HEK293 (cell line): ENCODE results near the gene ZNF428.

Source experiments
- SALL2 ChIP-seq: fragments of 450-650 bp; formaldehyde crosslinking; IDR thresholded peaks from 2 replicates; pipeline ENCODE4 v1.5.0; 2017; ENCODE audit warnings: missing biosample characterization, mild to moderate bottlenecking, missing genetic modification characterization, borderline replicate concordance
- ZBTB48 ChIP-seq: fragments of 450-650 bp; formaldehyde crosslinking; IDR thresholded peaks from 2 replicates; pipeline ENCODE4 v1.5.1; 2016; ENCODE audit warnings: missing biosample characterization, missing genetic modification characterization
- ZNF146 ChIP-seq: fragments of 450-650 bp; formaldehyde crosslinking; IDR thresholded peaks from 2 replicates; pipeline ENCODE4 v1.5.1; 2016; ENCODE audit warnings: missing biosample characterization, missing genetic modification characterization
- ZNF311 ChIP-seq: fragments of 450-650 bp; formaldehyde crosslinking; IDR thresholded peaks from 2 replicates; pipeline ENCODE4 v1.5.1; 2017; ENCODE audit warnings: missing biosample characterization, missing genetic modification characterization, borderline replicate concordance
- ZNF324 ChIP-seq: fragments of 450-650 bp; formaldehyde crosslinking; IDR thresholded peaks from 2 replicates; pipeline ENCODE4 v1.5.1; 2016; ENCODE audit warnings: missing biosample characterization, missing genetic modification characterization
- ZNF366 ChIP-seq: fragments of 450-650 bp; formaldehyde crosslinking; conservative IDR thresholded peaks from 2 replicates; pipeline ENCODE4 v1.5.1; 2016; ENCODE audit warnings: missing biosample characterization, missing genetic modification characterization
- ZNF404 ChIP-seq: fragments of 450-650 bp; formaldehyde crosslinking; IDR thresholded peaks from 2 replicates; pipeline ENCODE4 v1.5.1; 2017; ENCODE audit warnings: missing biosample characterization, missing genetic modification characterization
- ZNF433 ChIP-seq: fragments of 450-650 bp; formaldehyde crosslinking; IDR thresholded peaks from 2 replicates; pipeline ENCODE4 v1.5.1; 2016; ENCODE audit warnings: missing biosample characterization, missing genetic modification characterization, low read depth
- ZNF514 ChIP-seq: fragments of 450-650 bp; formaldehyde crosslinking; IDR thresholded peaks from 2 replicates; pipeline ENCODE4 v1.5.1; 2016; ENCODE audit warnings: missing biosample characterization, missing genetic modification characterization
- ZNF530 ChIP-seq: fragments of 450-650 bp; formaldehyde crosslinking; IDR thresholded peaks from 2 replicates; pipeline ENCODE4 v1.5.1; 2016; ENCODE audit warnings: low read depth, missing biosample characterization, missing genetic modification characterization
- ZNF548 ChIP-seq: fragments of 450-650 bp; formaldehyde crosslinking; IDR thresholded peaks from 2 replicates; pipeline ENCODE4 v1.5.1; 2016; ENCODE audit warnings: missing biosample characterization, missing genetic modification characterization
- ZNF626 ChIP-seq: fragments of 450-650 bp; sonication (Bioruptor Pico); formaldehyde crosslinking; IDR thresholded peaks from 2 replicates; pipeline ENCODE4 v1.5.1; 2018; ENCODE audit warnings: missing biosample characterization, missing genetic modification characterization, inconsistent platforms
- ZNF791 ChIP-seq: fragments of 450-650 bp; formaldehyde crosslinking; IDR thresholded peaks from 2 replicates; pipeline ENCODE4 v1.5.1; 2016; ENCODE audit warnings: missing biosample characterization, missing genetic modification characterization
- TF ChIP-seq, protein P1 (sequence below): fragments of 450-650 bp; formaldehyde crosslinking; IDR thresholded peaks from 2 replicates; pipeline ENCODE4 v1.5.1; 2016; ENCODE audit warnings: missing biosample characterization, missing genetic modification characterization
- TF ChIP-seq, protein P2 (sequence below): fragments of 450-650 bp; formaldehyde crosslinking; conservative IDR thresholded peaks from 2 replicates; pipeline ENCODE4 v1.5.1; 2016; ENCODE audit warnings: low read depth, missing biosample characterization, missing genetic modification characterization
- TF ChIP-seq, protein P3 (sequence below): fragments of 450-650 bp; formaldehyde crosslinking; IDR thresholded peaks from 2 replicates; pipeline ENCODE4 v1.5.1; 2016; ENCODE audit warnings: missing biosample characterization, missing genetic modification characterization
- TF ChIP-seq, protein P4 (sequence below): fragments of 450-650 bp; formaldehyde crosslinking; IDR thresholded peaks from 2 replicates; pipeline ENCODE4 v1.5.1; 2017; ENCODE audit warnings: missing biosample characterization, missing genetic modification characterization
- TF ChIP-seq, protein P5 (sequence below): fragments of 450-650 bp; formaldehyde crosslinking; IDR thresholded peaks from 2 replicates; pipeline ENCODE4 v1.5.1; 2016; ENCODE audit warnings: missing biosample characterization, missing genetic modification characterization, low read depth
- TF ChIP-seq, protein P6 (sequence below): fragments of 450-650 bp; formaldehyde crosslinking; IDR thresholded peaks from 2 replicates; pipeline ENCODE4 v1.5.1; 2017; ENCODE audit warnings: missing biosample characterization, missing genetic modification characterization
- TF ChIP-seq, protein P7 (sequence below): fragments of 450-650 bp; formaldehyde crosslinking; IDR thresholded peaks from 2 replicates; pipeline ENCODE4 v1.5.1; 2016; ENCODE audit warnings: missing biosample characterization, missing genetic modification characterization
- TF ChIP-seq, protein P8 (sequence below): fragments of 450-650 bp; formaldehyde crosslinking; IDR thresholded peaks from 2 replicates; pipeline ENCODE4 v1.5.1; 2016; ENCODE audit warnings: missing biosample characterization, missing genetic modification characterization

The ZNF428 gene

DNA sequence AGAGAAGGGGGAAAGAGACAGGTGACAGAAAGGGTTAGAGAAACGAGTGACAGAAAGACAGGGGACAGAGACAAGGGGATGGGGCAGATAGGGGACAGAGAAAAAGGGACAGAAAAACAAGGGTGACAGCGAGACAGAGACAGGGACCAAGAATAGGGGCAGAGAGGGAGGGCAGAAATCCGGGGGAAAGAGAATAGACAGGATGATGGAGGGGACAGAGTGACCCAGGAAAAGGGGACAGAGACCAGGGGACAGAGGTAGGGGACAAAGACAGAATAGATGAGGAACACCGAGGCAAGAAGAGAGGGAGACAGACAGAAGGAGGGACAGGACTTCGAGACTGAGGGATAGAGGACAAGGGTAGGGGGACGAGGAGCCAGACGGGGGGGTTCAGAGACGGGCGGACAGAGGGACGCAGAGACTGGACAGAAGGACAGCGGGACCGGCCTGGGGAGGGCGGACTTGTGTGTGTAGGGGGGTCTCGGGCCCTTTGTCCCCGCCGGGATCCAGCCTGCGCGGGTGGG is 19.6 kb upstream of the ZNF428 start (continued):
- TF ChIP-seq, protein P1, sequence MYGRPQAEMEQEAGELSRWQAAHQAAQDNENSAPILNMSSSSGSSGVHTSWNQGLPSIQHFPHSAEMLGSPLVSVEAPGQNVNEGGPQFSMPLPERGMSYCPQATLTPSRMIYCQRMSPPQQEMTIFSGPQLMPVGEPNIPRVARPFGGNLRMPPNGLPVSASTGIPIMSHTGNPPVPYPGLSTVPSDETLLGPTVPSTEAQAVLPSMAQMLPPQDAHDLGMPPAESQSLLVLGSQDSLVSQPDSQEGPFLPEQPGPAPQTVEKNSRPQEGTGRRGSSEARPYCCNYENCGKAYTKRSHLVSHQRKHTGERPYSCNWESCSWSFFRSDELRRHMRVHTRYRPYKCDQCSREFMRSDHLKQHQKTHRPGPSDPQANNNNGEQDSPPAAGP (tag by site-specific recombination) = peak; percentile 42; the same call in 1 of the 2 replicates
- TF ChIP-seq ZBTB48 (tag by site-specific recombination) (peak; percentile 86), ZNF324 (peak; percentile 14; the same call in 1 of the 2 replicates), ZNF530 (tag by site-specific recombination) (no peak), ZNF433 (tag by site-specific recombination) (no peak), ZNF366 (tag by site-specific recombination) (peak; percentile 97), ZNF311 (no peak), ZNF791 (peak; percentile 83; the same call in 1 of the 2 replicates), ZNF404 (tag by site-specific recombination) (no peak), ZNF514 (tag by site-specific recombination) (no peak), ZNF146 (tag by site-specific recombination) (peak; percentile 6; the same call in 1 of the 2 replicates), ZNF548 (tag by site-specific recombination) (0 out of 2 replicates have a peak, but pooled peaks have one; percentile 9), SALL2 (tag by site-specific recombination) (no peak), ZNF626 (tag by site-specific recombination) (no peak)
- TF ChIP-seq, protein P2, sequence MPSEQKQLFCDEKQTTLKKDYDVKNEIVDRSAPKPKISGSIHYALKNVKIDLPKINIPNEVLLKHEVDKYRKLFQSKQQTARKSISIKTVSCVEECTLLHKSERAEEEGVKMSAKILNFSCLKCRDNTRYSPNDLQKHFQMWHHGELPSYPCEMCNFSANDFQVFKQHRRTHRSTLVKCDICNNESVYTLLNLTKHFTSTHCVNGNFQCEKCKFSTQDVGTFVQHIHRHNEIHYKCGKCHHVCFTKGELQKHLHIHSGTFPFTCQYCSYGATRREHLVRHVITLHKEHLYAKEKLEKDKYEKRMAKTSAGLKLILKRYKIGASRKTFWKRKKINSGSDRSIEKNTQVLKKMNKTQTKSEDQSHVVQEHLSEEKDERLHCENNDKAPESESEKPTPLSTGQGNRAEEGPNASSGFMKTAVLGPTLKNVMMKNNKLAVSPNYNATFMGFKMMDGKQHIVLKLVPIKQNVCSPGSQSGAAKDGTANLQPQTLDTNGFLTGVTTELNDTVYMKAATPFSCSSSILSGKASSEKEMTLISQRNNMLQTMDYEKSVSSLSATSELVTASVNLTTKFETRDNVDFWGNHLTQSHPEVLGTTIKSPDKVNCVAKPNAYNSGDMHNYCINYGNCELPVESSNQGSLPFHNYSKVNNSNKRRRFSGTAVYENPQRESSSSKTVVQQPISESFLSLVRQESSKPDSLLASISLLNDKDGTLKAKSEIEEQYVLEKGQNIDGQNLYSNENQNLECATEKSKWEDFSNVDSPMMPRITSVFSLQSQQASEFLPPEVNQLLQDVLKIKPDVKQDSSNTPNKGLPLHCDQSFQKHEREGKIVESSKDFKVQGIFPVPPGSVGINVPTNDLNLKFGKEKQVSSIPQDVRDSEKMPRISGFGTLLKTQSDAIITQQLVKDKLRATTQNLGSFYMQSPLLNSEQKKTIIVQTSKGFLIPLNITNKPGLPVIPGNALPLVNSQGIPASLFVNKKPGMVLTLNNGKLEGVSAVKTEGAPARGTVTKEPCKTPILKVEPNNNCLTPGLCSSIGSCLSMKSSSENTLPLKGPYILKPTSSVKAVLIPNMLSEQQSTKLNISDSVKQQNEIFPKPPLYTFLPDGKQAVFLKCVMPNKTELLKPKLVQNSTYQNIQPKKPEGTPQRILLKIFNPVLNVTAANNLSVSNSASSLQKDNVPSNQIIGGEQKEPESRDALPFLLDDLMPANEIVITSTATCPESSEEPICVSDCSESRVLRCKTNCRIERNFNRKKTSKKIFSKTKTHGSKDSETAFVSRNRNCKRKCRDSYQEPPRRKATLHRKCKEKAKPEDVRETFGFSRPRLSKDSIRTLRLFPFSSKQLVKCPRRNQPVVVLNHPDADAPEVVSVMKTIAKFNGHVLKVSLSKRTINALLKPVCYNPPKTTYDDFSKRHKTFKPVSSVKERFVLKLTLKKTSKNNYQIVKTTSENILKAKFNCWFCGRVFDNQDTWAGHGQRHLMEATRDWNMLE (tag by site-specific recombination) = no peak
- TF ChIP-seq, protein P3, sequence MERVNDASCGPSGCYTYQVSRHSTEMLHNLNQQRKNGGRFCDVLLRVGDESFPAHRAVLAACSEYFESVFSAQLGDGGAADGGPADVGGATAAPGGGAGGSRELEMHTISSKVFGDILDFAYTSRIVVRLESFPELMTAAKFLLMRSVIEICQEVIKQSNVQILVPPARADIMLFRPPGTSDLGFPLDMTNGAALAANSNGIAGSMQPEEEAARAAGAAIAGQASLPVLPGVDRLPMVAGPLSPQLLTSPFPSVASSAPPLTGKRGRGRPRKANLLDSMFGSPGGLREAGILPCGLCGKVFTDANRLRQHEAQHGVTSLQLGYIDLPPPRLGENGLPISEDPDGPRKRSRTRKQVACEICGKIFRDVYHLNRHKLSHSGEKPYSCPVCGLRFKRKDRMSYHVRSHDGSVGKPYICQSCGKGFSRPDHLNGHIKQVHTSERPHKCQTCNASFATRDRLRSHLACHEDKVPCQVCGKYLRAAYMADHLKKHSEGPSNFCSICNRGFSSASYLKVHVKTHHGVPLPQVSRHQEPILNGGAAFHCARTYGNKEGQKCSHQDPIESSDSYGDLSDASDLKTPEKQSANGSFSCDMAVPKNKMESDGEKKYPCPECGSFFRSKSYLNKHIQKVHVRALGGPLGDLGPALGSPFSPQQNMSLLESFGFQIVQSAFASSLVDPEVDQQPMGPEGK (tag by site-specific recombination) = peak; percentile 82
- TF ChIP-seq, protein P4, sequence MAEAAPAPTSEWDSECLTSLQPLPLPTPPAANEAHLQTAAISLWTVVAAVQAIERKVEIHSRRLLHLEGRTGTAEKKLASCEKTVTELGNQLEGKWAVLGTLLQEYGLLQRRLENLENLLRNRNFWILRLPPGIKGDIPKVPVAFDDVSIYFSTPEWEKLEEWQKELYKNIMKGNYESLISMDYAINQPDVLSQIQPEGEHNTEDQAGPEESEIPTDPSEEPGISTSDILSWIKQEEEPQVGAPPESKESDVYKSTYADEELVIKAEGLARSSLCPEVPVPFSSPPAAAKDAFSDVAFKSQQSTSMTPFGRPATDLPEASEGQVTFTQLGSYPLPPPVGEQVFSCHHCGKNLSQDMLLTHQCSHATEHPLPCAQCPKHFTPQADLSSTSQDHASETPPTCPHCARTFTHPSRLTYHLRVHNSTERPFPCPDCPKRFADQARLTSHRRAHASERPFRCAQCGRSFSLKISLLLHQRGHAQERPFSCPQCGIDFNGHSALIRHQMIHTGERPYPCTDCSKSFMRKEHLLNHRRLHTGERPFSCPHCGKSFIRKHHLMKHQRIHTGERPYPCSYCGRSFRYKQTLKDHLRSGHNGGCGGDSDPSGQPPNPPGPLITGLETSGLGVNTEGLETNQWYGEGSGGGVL (tag by site-specific recombination) = peak; percentile 49; the same call in 1 of the 2 replicates
- TF ChIP-seq, protein P5, sequence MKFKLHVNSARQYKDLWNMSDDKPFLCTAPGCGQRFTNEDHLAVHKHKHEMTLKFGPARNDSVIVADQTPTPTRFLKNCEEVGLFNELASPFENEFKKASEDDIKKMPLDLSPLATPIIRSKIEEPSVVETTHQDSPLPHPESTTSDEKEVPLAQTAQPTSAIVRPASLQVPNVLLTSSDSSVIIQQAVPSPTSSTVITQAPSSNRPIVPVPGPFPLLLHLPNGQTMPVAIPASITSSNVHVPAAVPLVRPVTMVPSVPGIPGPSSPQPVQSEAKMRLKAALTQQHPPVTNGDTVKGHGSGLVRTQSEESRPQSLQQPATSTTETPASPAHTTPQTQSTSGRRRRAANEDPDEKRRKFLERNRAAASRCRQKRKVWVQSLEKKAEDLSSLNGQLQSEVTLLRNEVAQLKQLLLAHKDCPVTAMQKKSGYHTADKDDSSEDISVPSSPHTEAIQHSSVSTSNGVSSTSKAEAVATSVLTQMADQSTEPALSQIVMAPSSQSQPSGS (tag by site-specific recombination) = no peak
- TF ChIP-seq, protein P6, sequence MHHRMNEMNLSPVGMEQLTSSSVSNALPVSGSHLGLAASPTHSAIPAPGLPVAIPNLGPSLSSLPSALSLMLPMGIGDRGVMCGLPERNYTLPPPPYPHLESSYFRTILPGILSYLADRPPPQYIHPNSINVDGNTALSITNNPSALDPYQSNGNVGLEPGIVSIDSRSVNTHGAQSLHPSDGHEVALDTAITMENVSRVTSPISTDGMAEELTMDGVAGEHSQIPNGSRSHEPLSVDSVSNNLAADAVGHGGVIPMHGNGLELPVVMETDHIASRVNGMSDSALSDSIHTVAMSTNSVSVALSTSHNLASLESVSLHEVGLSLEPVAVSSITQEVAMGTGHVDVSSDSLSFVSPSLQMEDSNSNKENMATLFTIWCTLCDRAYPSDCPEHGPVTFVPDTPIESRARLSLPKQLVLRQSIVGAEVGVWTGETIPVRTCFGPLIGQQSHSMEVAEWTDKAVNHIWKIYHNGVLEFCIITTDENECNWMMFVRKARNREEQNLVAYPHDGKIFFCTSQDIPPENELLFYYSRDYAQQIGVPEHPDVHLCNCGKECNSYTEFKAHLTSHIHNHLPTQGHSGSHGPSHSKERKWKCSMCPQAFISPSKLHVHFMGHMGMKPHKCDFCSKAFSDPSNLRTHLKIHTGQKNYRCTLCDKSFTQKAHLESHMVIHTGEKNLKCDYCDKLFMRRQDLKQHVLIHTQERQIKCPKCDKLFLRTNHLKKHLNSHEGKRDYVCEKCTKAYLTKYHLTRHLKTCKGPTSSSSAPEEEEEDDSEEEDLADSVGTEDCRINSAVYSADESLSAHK = no peak
- TF ChIP-seq, protein P7, sequence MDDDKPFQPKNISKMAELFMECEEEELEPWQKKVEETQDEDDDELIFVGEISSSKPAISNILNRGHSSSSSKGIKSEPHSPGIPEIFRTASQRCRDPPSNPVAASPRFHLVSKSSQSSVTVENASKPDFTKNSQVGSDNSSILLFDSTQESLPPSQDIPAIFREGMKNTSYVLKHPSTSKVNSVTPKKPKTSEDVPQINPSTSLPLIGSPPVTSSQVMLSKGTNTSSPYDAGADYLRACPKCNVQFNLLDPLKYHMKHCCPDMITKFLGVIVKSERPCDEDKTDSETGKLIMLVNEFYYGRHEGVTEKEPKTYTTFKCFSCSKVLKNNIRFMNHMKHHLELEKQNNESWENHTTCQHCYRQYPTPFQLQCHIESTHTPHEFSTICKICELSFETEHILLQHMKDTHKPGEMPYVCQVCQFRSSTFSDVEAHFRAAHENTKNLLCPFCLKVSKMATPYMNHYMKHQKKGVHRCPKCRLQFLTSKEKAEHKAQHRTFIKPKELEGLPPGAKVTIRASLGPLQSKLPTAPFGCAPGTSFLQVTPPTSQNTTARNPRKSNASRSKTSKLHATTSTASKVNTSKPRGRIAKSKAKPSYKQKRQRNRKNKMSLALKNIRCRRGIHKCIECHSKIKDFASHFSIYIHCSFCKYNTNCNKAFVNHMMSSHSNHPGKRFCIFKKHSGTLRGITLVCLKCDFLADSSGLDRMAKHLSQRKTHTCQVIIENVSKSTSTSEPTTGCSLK (tag by site-specific recombination) = no peak
- TF ChIP-seq, protein P8, sequence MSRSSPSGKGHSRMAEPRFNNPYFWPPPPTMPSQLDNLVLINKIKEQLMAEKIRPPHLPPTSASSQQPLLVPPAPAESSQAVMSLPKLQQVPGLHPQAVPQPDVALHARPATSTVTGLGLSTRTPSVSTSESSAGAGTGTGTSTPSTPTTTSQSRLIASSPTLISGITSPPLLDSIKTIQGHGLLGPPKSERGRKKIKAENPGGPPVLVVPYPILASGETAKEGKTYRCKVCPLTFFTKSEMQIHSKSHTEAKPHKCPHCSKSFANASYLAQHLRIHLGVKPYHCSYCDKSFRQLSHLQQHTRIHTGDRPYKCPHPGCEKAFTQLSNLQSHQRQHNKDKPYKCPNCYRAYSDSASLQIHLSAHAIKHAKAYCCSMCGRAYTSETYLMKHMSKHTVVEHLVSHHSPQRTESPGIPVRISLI (tag by site-specific recombination) = no peak
